GM12891 (cell line): Measurements from ENCODE around the gene CENPS.
"Not testable (repeated sequence)": the region's sequence is repeated elsewhere in the genome, so short reads cannot be mapped to it uniquely, and the experiment has no call there.

ENCODE experiments used
- POLR2A ChIP-seq: IDR thresholded peaks from 2 replicates; pipeline ENCODE4 v1.6.1; 2011; ENCODE audit warnings: low read depth, low read length, control low read depth
- POU2F2 ChIP-seq: IDR thresholded peaks from 2 replicates; pipeline ENCODE4 v1.6.1; 2011; ENCODE audit warnings: low read depth, mild to moderate bottlenecking, control low read depth, low read length, moderate library complexity

- TF ChIP-seq POLR2A, POU2F2: not testable (repeated sequence)
These were observed 4.3 kb upstream of the CENPS start for GRCh38 chr1:10425826-10426534.
